ENCODE measurements around the gene AUTS2. TPM values are rescaled to one million over a fixed set of nuclear protein-coding genes. Genes with fewer than 3 reads are reported as not detected.

AUTS2 gene
- total RNA-seq, 5 donors from 2014 or later (not counting 1 experiment from before 2014, with no cell fraction given), result 10.6 to 66.2 (median 37.6) TPM

DNA sequence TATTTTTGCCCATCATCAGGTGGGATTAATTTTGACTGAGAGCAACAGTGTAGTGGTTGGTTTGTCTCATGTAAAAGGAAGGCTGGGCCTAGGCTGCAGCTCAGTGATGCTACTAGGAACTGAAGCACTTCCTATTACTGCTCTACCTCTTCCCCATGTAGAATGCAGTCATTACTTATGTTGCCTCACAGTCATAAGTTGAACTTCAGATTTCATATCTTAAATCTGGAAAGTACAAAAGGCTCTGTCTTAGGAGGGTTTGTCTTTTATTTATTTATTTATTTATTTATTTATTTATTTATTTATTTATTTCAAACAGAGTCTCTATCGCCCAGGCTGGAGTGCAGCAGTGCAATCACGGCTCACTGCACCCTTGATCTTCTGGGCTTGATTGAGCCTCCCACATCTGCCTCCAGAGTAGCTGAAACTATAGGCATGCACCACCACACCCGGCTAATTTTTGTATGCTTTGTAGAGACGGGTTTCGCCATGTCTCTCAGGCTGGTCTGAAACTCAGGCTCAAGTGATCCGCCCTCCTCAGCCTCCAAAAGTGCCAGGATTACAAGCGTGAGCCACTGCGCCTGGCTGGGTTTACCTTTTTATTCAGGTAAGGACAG is 812.0 kb downstream of the AUTS2 start:
- Histone ChIP-seq H3K27ac (ENCODE audit: low read length) (no peak overlapping the region), H3K4me1 (ENCODE audit: control insufficient read depth in 1 of 2, extremely low read depth in 1 of 2, insufficient read depth in 2 of 2, low read length in 2 of 2) (peaks cover 0 to 6% of the 10 kb centered on the region in 2 experiments), H3K4me3 (ENCODE audit: control insufficient read depth in 1 of 2, extremely low read depth in 1 of 2, low read length in 1 of 2) (no peak overlapping the region), H3K9me3 (no peaks in the 10 kb centered on the region), H3K27me3 (replicated peaks in 1 of 2; ENCODE audit: control insufficient read depth in 2 of 2, extremely low read depth in 1 of 2, insufficient read depth in 2 of 2, low read length in 1 of 2) (no peaks in the 10 kb centered on the region), H3K36me3 (ENCODE audit: control insufficient read depth in 2 of 2, extremely low read depth in 1 of 2, insufficient read depth in 1 of 2, low read length in 1 of 2) (no peaks in the 10 kb centered on the region)
- peaks cover 0 to 3% (median 0%) of the 10 kb centered on the region in 3 donors for H3K9me3 Mint-ChIP-seq
- H3K27ac Mint-ChIP-seq, result no peak overlapping the region
- WGBS (ENCODE audit: insufficient coverage), result 92% methylated on average over 5 of the region's 8 CpGs
- DNase-seq (no peak), ATAC-seq (replicated peaks in 1 of 4) (no peak)
- CTCF ChIA-PET, result no interaction called here
- no peak overlapping the region for H3K4me3 Mint-ChIP-seq
- no peaks in the 10 kb centered on the region for H3K36me3 Mint-ChIP-seq
- H3K4me1 Mint-ChIP-seq, result peaks cover 0 to 5% (median 0%) of the 10 kb centered on the region in 3 donors
- POLR2A ChIA-PET, result no interaction called here
- no peaks in the 10 kb centered on the region for H3K27me3 Mint-ChIP-seq

DNA sequence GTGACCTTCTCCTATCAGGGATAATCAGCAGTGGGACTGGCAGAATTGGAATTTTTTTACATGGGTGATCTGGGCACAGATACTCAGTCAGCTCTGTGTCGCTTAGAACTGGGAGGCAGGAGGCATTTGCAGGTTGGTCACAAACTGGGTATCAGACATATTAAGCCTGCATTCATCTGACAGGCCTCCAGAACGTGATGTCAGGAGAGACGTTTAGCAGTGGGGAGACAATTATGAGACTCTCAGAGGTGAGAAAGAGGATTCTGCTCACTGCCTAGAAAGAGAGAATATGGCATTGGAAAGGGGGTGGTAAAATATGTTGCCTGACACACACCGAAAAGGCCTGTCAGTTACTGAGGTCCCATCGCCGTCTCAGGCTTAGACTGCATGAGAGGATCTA is 816.1 kb downstream of the AUTS2 start:
- Histone ChIP-seq H3K27me3 (replicated peaks in 1 of 2; ENCODE audit: control insufficient read depth in 2 of 2, extremely low read depth in 1 of 2, insufficient read depth in 2 of 2, low read length in 1 of 2) (no peaks in the 10 kb centered on the region), H3K4me1 (ENCODE audit: control insufficient read depth in 1 of 2, extremely low read depth in 1 of 2, insufficient read depth in 2 of 2, low read length in 2 of 2) (no peaks in the 10 kb centered on the region), H3K9me3 (no peaks in the 10 kb centered on the region), H3K4me3 (ENCODE audit: control insufficient read depth in 1 of 2, extremely low read depth in 1 of 2, low read length in 1 of 2) (no peak overlapping the region), H3K36me3 (ENCODE audit: control insufficient read depth in 2 of 2, extremely low read depth in 1 of 2, insufficient read depth in 1 of 2, low read length in 1 of 2) (no peaks in the 10 kb centered on the region), H3K27ac (ENCODE audit: low read length) (no peak overlapping the region)
- Mint-ChIP-seq H3K27me3 (no peaks in the 10 kb centered on the region), H3K36me3 (no peaks in the 10 kb centered on the region), H3K9me3 (no peaks in the 10 kb centered on the region), H3K27ac (no peak overlapping the region), H3K4me3 (no peak overlapping the region), H3K4me1 (peaks cover 0 to 5% (median 0%) of the 10 kb centered on the region in 3 donors)
- ChIA-PET POLR2A (no interaction called here), CTCF (no interaction called here)
- DNase-seq (no peak), ATAC-seq (replicated peaks in 1 of 4) (no peak)
- 91% methylated on average over 4 of the region's 6 CpGs for WGBS (ENCODE audit: insufficient coverage)

GRCh38 chr7:70415179-70415972 is 817.1 kb downstream of the AUTS2 start:
- H3K36me3 Mint-ChIP-seq, result no peaks in the 10 kb centered on the region
- H3K27ac Mint-ChIP-seq, result no peak overlapping the region
- DNase-seq, result no peak
- no peaks in the 10 kb centered on the region for H3K9me3 Mint-ChIP-seq
- no peaks in the 10 kb centered on the region for H3K27me3 Mint-ChIP-seq
- no peak for ATAC-seq (replicated peaks in 1 of 4)
- Histone ChIP-seq H3K4me3 (ENCODE audit: control insufficient read depth in 1 of 2, extremely low read depth in 1 of 2, low read length in 1 of 2) (no peak overlapping the region), H3K36me3 (ENCODE audit: control insufficient read depth in 2 of 2, extremely low read depth in 1 of 2, insufficient read depth in 1 of 2, low read length in 1 of 2) (no peaks in the 10 kb centered on the region), H3K4me1 (ENCODE audit: control insufficient read depth in 1 of 2, extremely low read depth in 1 of 2, insufficient read depth in 2 of 2, low read length in 2 of 2) (no peaks in the 10 kb centered on the region), H3K9me3 (no peaks in the 10 kb centered on the region), H3K27me3 (replicated peaks in 1 of 2; ENCODE audit: control insufficient read depth in 2 of 2, extremely low read depth in 1 of 2, insufficient read depth in 2 of 2, low read length in 1 of 2) (no peaks in the 10 kb centered on the region), H3K27ac (ENCODE audit: low read length) (no peak overlapping the region)
- H3K4me3 Mint-ChIP-seq, result no peak overlapping the region
- H3K4me1 Mint-ChIP-seq, result peaks cover 0 to 5% (median 0%) of the 10 kb centered on the region in 3 donors
- WGBS (ENCODE audit: insufficient coverage), result 85% methylated on average over 5 of the region's 10 CpGs
- ChIA-PET CTCF (no interaction called here), POLR2A (no interaction called here)

DNA sequence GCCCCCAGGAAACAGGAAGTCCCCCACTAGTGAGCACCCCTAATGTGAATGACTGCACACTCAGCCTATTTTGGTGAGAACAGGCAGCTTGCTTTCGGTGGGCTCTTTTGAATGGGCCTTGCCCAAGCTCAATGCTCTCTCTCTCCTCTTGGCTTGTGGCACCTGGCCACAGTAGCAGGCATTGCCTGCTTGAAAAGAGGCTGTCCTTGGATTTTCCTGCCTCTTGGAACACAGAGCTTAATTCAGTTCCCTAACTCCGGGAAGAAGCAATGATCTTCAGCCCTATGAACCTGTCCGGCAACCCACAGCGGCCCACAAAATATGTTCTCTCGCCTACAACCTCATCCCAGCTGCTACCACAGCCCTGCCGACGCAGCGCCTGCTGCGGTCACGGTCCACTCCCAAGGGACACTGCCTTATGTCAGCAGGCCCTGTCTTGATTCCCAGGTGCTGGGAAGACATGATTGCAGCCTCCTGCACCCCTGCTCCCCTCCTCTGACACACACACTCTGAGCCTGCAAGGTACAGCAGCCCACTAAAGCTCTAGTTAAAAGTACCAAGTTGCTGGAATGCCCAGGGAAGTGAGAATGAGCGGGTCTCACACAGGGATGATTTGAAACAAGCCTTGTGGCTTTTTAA is 818.2 kb downstream of the AUTS2 start:
- H3K9me3 ChIP-seq, result no peaks in the 10 kb centered on the region
- no peaks in the 10 kb centered on the region for H3K9me3 Mint-ChIP-seq
- H3K36me3 ChIP-seq (ENCODE audit: control insufficient read depth in 2 of 2, extremely low read depth in 1 of 2, insufficient read depth in 1 of 2, low read length in 1 of 2), result no peaks in the 10 kb centered on the region
- WGBS (ENCODE audit: insufficient coverage), result 92% methylated on average over 11 of the region's 11 CpGs
- no peak for DNase-seq
- H3K4me3 Mint-ChIP-seq, result no peak overlapping the region
- H3K4me3 ChIP-seq (ENCODE audit: control insufficient read depth in 1 of 2, extremely low read depth in 1 of 2, low read length in 1 of 2), result no peak overlapping the region
- H3K27me3 ChIP-seq (replicated peaks in 1 of 2; ENCODE audit: control insufficient read depth in 2 of 2, extremely low read depth in 1 of 2, insufficient read depth in 2 of 2, low read length in 1 of 2), result no peaks in the 10 kb centered on the region
- H3K27me3 Mint-ChIP-seq, result no peaks in the 10 kb centered on the region
- POLR2A ChIA-PET, result no interaction called here
- H3K27ac ChIP-seq (ENCODE audit: low read length), result no peak overlapping the region
- CTCF ChIA-PET, result no interaction called here
- H3K27ac Mint-ChIP-seq, result no peak overlapping the region
- H3K4me1 Mint-ChIP-seq, result peaks cover 0 to 5% (median 0%) of the 10 kb centered on the region in 3 donors
- H3K4me1 ChIP-seq (ENCODE audit: control insufficient read depth in 1 of 2, extremely low read depth in 1 of 2, insufficient read depth in 2 of 2, low read length in 2 of 2), result no peaks in the 10 kb centered on the region
- H3K36me3 Mint-ChIP-seq, result no peaks in the 10 kb centered on the region
- ATAC-seq (replicated peaks in 1 of 4), result no peak

DNA sequence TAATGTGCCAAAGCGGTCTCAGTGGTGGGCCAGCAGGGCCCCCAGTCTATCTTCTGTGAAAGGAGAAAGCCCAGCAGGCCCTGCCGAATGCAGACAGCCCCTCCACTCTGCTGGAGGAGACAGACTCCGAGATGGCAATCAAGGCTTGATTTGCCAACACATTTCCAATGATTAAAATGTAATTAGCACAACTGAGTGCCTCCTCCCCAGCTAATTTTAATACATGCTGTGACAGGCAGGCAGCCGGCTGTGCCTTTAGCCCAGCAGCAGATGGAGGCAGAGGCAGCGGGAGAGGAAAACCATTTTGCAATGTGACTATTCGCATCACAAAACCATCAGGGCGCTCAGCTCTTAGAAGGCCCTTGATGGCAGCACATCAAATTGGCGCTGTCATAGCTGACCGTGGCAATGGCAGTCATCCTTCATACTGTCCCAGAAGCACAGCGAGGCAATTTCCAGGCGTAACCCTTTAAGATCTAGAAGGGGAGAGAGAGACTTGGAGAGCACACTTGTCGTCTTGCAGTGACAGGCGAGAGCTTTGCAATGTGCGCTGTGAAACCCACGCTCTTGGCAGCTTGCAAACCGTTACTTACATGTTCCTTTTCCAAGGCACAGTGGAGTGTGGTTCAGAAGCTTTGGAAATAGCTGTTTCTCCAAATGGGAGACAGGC is 818.8 kb downstream of the AUTS2 start:
- no peak overlapping the region for H3K27ac Mint-ChIP-seq
- ATAC-seq (replicated peaks in 1 of 4) (no peak), DNase-seq (no peak)
- ChIA-PET POLR2A (no interaction called here), CTCF (no interaction called here)
- no peaks in the 10 kb centered on the region for H3K27me3 ChIP-seq (replicated peaks in 1 of 2; ENCODE audit: control insufficient read depth in 2 of 2, extremely low read depth in 1 of 2, insufficient read depth in 2 of 2, low read length in 1 of 2)
- no peak overlapping the region for H3K4me3 ChIP-seq (ENCODE audit: control insufficient read depth in 1 of 2, extremely low read depth in 1 of 2, low read length in 1 of 2)
- H3K4me1 Mint-ChIP-seq, result peaks cover 0 to 5% (median 0%) of the 10 kb centered on the region in 3 donors
- H3K9me3 Mint-ChIP-seq, result no peaks in the 10 kb centered on the region
- H3K4me1 ChIP-seq (ENCODE audit: control insufficient read depth in 1 of 2, extremely low read depth in 1 of 2, insufficient read depth in 2 of 2, low read length in 2 of 2), result no peaks in the 10 kb centered on the region
- H3K36me3 Mint-ChIP-seq, result no peaks in the 10 kb centered on the region
- H3K9me3 ChIP-seq, result no peaks in the 10 kb centered on the region
- H3K27me3 Mint-ChIP-seq, result no peaks in the 10 kb centered on the region
- H3K36me3 ChIP-seq (ENCODE audit: control insufficient read depth in 2 of 2, extremely low read depth in 1 of 2, insufficient read depth in 1 of 2, low read length in 1 of 2), result no peaks in the 10 kb centered on the region
- 86% methylated on average over 15 of the region's 16 CpGs for WGBS (ENCODE audit: insufficient coverage)
- H3K4me3 Mint-ChIP-seq, result no peak overlapping the region
- no peak overlapping the region for H3K27ac ChIP-seq (ENCODE audit: low read length)

DNA sequence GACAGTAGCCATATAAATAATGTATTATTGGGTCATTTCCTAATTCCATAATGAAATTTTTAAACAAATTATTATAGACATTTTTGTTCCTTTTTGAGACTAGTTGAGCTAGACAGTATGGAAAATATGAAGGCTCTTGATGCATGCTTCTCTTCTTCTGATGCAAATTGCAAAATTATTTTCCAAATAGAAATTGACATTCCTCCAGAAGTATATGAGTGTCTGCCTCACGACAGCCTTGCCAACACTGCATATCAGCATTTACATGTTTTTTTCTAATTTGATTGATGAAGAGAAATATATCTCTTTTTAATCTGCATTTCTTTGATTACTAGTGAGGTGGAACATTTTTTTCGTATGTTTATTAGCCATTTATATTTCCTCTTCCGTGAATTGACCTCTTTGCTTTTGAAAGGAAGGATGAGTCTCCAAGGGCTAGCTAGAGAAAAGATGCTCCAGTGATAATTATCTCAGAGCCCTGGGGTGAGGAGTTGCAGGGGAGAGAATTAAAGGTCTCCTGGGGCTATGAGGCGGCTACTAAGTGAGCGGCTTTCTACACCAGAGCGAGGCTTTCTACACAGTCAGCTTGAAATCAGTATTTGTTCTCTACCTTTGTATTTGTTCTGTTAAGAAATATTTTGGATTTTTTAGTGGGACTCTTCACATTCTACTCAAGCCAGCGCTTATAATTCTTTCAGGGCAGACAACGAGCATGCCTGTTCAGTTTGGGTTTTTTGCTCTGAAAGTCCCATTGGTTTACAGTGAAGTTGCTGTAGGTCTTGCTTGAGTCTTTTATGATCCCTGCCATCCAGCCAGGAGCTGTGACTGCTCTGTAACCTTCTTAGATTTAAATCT is 821.5 kb downstream of the AUTS2 start:
- WGBS (ENCODE audit: insufficient coverage), result 60% methylated on average over 1 of the region's 8 CpGs
- no peak overlapping the region for H3K4me3 Mint-ChIP-seq
- Histone ChIP-seq H3K9me3 (no peaks in the 10 kb centered on the region), H3K4me1 (ENCODE audit: control insufficient read depth in 1 of 2, extremely low read depth in 1 of 2, insufficient read depth in 2 of 2, low read length in 2 of 2) (no peaks in the 10 kb centered on the region), H3K27ac (ENCODE audit: low read length) (no peak overlapping the region), H3K4me3 (ENCODE audit: control insufficient read depth in 1 of 2, extremely low read depth in 1 of 2, low read length in 1 of 2) (no peak overlapping the region), H3K36me3 (ENCODE audit: control insufficient read depth in 2 of 2, extremely low read depth in 1 of 2, insufficient read depth in 1 of 2, low read length in 1 of 2) (no peaks in the 10 kb centered on the region), H3K27me3 (replicated peaks in 1 of 2; ENCODE audit: control insufficient read depth in 2 of 2, extremely low read depth in 1 of 2, insufficient read depth in 2 of 2, low read length in 1 of 2) (no peaks in the 10 kb centered on the region)
- no peaks in the 10 kb centered on the region for H3K9me3 Mint-ChIP-seq
- no peak for ATAC-seq (replicated peaks in 1 of 4)
- H3K27ac Mint-ChIP-seq, result no peak overlapping the region
- H3K27me3 Mint-ChIP-seq, result peaks cover 0 to 3% of the 10 kb centered on the region in 2 donors
- H3K36me3 Mint-ChIP-seq, result no peaks in the 10 kb centered on the region
- CTCF ChIA-PET, result interaction anchor here in 1 of 2 donors (0.6 kb wide), 1 partner anchor 1241 kb away, joined by 3 read pairs; no protein-coding TSS in a partner anchor
- peaks cover 0 to 5% (median 0%) of the 10 kb centered on the region in 3 donors for H3K4me1 Mint-ChIP-seq
- POLR2A ChIA-PET, result no interaction called here
- DNase-seq, result no peak

Measured in T-cell (primary cell).